ENCODE measurements around the gene MCU.

MCU gene

DNA sequence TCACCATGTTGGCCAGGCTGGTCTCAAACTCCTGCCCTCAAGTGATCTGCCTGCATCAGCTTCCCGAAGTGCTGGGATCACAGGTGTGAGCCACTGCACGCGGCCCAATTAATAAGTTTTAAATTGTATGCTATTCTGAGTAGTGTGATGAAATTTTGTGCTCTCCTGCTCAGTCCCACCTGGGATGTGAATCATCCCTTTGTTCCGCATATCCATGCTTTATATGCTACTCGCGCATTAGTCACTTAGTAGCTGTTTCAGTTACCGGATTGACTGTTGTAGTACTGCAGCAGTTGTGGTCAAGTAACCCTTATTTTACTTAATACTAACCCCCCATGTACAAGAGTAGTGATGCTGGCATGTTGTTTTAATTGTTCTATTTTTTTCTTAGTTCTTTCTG is 154.3 kb downstream of the MCU start:
- peak; percentile 17 for DNase-seq (ENCODE audit: low spot score)

DNA sequence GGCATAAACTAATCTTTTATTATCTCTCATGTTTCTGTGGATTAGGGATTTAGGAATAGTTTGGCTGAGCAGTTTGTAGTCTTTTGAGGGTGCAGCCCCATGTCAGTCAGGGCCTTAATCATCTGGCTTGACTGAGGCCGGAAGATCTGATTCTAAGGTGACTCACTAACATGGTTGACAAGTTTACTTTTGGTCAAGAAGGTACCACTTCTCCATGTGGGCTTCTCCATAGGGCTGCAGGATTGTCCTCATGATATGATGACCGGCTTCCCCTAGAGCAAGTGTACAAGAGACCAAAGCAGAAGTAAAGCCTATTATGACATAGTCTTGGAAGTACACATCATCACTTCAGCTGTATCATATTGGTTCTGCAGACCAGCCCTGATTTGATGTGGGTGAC is 155.7 kb downstream of the MCU start:
- DNase-seq (ENCODE audit: low spot score), result no peak

GRCh38 chr10:72850861-72851260 is 158.9 kb downstream of the MCU start:
- DNase-seq (ENCODE audit: low spot score), result no peak

DNA sequence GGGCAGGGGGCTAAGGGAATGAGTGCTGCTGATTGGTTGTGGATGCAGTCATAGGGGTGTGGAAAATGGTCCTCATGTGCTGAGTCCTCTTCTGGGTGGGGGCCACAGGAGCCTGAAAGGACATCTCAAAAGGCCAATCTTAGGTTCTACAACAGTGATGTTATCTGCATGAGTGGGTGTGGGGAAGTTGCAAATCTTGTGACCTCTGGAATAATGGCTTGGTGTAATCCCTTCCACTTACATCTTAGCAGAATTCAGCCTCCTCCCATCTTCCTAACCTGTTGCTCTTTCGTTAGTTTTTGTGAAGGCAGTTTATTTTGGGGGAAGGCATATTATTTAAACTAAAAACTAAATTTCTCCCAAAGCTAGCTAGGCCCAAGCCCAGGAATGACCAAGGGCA is 159.6 kb downstream of the MCU start:
- DNase-seq (ENCODE audit: low spot score), result no peak

DNA sequence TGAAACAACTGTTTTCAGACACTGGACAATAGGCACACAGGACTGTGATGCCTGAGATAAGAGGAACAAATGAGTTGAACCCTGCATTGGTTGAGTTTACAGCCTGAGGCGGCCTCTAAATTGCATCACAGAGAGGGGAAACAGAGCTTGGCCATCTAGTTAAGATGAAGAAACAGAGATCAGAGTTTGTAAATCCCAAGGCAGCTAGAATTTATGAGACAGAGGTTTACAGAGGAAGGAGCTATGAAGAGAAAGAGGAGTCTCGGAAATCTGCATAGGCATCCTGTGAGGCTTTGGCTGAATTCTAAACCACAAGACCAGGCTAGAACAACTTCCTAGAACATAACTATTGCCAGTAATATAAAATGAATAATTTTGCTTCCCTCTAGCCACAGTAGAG is 160.6 kb downstream of the MCU start:
- DNase-seq (ENCODE audit: low spot score), result no peak

GRCh38 chr10:72855129-72855528 is 163.2 kb downstream of the MCU start:
- no peak for DNase-seq (ENCODE audit: low spot score)

GRCh38 chr10:72855790-72856189 is 163.8 kb downstream of the MCU start:
- no peak for DNase-seq (ENCODE audit: low spot score)

DNA sequence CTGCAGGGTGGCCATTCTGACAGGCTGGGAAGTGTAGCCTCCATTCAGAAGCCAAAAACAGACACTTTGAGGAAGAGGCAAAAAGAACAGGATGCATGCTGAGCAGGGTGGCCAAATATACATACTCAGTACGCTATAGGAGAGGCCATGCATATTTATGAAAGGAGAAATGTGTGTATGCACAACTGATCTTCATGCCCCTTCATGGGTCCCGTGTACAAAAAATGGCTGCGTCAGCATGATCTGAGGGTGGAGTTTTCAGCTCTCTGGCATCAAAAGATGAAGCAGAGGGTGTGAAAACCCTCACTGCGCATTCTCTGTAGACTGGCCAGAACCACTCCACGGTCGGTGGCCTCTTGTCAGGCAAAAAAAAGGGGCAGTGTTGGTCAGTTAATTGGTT is 166.1 kb downstream of the MCU start:
- no peak for DNase-seq (ENCODE audit: low spot score)

GRCh38 chr10:72862957-72863356 is 171.0 kb downstream of the MCU start:
- no peak for DNase-seq (ENCODE audit: low spot score)

DNA sequence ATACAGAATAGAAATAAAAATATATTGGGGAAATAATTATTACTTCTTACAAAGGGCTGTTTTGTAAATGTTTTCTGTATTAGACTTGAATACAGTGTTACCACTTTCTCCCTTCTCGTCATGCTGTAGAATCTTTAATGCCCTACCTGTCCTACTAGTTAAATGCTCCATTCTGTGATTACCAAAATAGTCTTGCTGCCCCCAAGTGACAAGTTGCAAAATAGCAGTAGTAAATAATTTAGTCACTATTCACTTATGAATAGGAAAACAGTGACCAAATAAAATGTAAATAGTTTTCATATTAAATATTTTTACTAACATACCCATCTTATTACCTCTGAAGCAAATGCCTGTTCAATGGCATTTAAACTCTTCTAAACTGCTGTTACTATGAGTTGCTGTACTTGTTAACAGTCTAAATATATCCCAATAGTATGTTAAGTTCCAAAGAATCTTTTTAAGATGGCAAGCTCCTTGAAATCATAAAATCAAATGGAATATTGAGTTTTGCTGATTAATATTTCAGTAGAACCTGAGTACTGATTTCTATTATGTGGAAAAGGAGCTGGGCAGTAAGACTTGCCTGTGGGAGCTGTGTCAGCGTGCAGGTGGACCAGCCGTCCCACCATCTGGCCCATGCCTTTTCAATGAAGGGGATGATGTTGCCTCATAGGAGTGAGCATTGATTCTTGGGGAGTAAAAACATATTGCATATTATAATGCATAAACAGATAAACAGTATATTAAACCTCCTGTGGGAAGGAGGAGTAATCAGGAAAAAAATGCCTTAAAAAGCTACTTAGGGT is 183.5 kb downstream of the MCU start:
- peak; percentile 33 for DNase-seq (ENCODE audit: low spot score)

DNA sequence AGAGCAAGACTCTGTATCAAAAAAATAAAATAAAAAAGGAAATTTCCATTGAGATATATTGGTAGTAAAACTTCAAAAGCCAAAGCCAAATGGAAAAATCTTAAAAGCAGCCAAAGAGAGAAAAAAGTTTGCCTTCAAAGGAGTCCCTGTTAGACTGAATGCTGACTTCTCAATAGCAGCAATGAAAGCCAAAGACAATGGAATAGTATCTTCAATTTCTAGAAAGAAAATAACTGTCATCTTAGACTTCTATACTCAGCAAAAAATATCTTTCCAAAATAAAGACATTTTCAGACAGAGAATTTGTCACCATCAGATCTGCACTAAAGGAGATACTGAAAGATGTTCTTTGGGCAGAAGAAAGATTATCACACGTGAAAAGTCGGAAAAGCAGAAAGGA is 187.3 kb downstream of the MCU start:
- no peak for DNase-seq (ENCODE audit: low spot score)

- DNase-seq (ENCODE audit: low spot score), result no peak
Observed at GRCh38 chr10:72881291-72881690, 189.3 kb downstream of the MCU start.

DNA sequence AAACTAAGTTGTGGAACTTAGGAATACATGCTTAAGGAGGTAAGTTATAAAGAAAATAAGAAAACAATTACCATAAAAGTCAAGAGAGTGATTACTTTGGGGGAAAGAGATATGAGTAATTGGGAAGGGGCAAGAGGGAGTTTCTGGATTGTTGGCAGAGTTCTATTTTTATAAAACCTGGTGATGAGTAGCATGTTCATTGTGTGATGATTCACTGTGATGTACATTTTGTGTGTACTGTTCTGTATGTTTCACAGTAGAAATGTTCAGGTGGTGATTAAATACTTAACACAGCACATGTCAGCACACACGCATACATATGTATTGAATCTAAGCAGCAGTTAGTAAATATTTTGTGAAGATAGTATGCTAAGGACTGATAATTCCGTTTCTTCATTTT is 191.9 kb downstream of the MCU start:
- no peak for DNase-seq (ENCODE audit: low spot score)

GRCh38 chr10:72885953-72886352 is 194.0 kb downstream of the MCU start:
- DNase-seq (ENCODE audit: low spot score), result no peak

DNA sequence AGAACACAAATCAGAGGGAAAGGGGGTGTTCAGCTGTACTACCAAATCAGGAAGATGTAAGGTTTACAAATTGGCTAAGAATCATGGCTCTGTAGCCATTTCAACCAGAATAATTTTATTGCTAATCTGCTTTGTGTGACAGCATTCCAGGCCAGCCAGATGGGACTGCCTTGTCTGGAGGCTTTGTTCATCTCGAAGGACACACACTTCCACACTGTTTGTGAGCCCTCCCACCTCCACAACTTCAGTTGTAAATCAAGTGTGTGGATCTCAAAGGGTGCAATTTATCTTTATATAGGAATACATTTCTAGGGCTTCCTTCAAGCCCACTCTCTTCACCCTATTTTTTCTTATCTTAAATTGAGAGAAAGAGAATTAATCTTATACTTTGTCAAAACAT is 194.7 kb downstream of the MCU start:
- DNase-seq (ENCODE audit: low spot score), result no peak

DNA sequence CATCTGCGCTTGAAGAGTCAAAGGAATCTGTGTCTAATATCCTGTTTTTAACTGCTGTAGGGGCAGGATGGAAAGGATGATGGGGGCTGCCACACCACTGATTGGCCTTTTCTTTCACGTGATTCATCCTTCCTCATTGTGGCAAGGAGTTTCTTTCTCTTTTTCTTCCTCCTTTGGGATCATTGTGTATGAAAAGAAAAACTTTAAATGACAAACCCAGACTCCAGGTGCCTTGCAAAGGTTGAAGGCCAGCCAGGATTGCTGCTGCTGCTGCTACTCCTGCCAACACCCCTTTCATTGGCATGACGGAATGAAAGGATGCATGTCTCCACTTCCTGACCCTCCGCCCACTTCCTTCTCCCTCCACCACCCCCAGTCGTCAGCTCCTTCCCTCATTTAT is 195.1 kb downstream of the MCU start:
- DNase-seq (ENCODE audit: low spot score), result no peak

GRCh38 chr10:72888151-72888638 is 196.3 kb downstream of the MCU start:
- DNase-seq (ENCODE audit: low spot score), result no peak

GRCh38 chr10:72889391-72889831 is 197.5 kb downstream of the MCU start:
- DNase-seq (ENCODE audit: low spot score), result no peak

DNA sequence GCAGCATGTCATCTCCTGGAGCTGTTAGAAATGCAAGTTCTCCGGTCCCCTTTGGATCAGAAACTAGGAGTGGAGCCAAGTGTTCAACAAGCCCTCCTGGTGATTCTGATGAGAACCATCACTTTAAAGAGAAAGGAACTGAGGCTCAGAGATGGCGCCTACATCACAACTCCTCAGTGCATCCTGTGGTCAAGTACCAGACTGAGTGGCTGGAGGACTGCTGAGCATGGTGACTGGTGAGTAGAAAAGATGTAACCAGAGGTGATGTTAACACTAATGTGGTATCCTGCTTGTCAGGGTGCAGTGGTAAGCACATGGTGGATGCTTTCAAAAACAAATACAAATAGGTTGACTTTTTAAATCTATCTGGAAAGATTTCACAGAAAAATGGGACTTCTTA is 198.1 kb downstream of the MCU start:
- no peak for DNase-seq (ENCODE audit: low spot score)

- no peak for DNase-seq (ENCODE audit: low spot score)
Observed at GRCh38 chr10:72893136-72893798, 201.3 kb downstream of the MCU start, which contains the start of gene OIT3. Gene OIT3, plus strand, starts transcription at chr10:72893739. Its CDS starts 60 bp downstream, at chr10:72893799.

DNA sequence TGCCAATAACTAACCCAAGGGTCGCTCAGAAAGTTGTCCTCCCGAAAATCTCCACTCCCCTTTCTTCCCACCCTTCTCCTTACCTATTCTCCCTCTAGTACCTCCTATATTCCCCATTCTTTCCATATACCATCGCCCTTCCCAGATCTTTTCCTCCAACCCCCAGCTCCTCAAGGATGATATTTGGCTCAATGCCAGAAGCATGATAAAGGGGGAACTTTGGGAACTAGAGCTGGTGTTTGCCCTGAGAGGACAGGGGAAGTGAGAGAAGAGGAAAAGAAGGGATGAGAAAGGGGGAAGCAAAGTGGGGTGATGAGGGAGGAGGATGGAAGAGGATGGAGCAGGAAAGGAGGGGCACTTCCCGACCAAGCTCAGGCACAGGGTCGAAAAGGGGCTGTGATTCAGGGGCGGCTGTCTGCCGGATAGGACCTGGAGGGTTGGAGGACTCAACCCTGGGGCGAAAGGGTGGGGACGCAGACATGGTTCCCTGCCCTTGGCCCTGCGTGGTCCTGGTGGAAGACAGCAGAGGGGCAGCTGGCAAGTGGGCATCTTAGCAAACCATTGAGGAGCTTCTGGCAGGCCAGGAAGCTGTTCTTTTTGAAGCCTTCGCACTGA is 203.4 kb downstream of the MCU start:
- DNase-seq (ENCODE audit: low spot score), result no peak

- no peak for DNase-seq (ENCODE audit: low spot score)
Observed at GRCh38 chr10:72898616-72899015, 206.7 kb downstream of the MCU start.

DNA sequence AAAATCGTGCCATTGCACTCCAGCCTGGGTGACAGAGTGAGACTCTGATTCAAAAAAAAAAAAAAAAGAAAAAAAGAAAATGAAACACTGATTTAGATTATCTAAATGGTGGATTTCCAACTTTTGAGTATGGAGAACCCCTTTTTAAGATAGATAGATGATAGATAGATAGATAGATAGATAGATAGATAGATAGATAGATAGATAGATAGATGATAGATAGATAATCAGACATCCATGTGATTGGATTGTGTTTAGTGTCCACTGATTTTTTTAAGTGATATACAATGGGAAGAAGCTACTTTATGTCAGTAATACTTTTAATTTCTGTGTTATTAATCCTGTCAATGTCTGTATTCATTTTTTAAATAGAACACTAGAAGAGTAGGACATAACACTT is 207.6 kb downstream of the MCU start:
- DNase-seq (ENCODE audit: low spot score), result no peak
